ENCODE results near the gene APIP.

The APIP gene

GRCh38 chr11:34916015-34916842, at the start of gene APIP, which contains the start of gene PDHX:
Gene APIP (minus strand): TSS chr11:34916379. CDS start chr11:34916284, 95 bp downstream.
Gene PDHX (plus strand): TSS chr11:34916618. CDS start chr11:34916656, 38 bp downstream.
- peak; percentile 99 for DNase-seq

DNA sequence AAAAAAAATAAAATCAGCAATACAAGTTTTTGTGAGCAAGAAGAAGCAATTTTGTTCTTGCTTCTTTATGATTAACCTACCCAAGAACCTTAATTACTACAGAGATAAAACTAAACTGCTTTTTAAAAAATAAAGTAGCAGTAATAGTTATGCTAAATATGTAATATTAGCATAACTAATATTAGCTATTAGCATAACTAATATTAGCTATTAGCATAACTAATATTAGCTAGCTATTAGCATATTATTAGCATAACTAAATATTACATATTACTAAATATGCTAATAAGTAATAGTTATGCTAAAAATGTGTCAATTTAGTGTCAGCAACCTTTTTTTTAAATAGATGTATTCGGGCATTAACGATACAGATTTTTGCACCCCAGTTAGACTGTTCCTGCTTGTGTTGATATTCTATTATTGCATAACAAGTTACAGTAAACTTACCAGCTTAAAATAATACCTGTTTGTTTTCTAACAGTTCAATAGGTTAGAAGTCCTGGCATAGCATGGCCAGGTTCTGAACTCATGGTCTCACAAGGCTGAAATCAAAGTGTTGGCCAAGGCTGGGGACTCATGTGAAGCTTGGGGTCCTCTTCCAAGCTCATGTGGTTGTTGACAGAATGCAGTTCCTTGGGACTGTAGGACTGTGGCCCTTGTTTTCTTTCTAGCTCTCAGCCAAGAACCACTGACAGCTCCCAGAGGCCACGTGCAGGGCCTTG, 48.6 kb upstream of the APIP start:
- DNase-seq, result no peak

DNA sequence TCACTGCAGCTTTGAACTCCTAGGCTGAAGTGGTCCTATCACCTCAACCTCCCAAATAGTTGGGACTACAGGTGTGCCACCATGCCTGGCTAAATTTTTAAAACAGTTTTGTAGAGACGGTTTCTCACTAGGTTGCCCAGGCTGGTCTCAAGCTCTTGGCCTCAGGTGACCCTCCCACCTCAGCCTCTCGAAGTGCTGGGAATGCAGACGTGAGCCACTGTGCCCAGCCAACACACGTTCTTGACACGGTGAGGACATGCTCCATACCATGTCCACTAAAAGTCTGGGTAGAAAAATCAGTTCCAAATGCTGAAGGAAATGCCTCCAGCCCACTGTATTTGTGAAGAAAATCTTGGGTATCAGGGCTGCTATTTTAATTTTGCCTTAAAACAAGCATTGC, 47.2 kb upstream of the APIP start:
- no peak for DNase-seq

- no peak for DNase-seq
Observed at GRCh38 chr11:34962034-34962433, 45.9 kb upstream of the APIP start.

- DNase-seq, result no peak
Observed at GRCh38 chr11:34960277-34960676, 44.1 kb upstream of the APIP start.

- DNase-seq, result no peak
Observed at GRCh38 chr11:34959770-34960169, 43.6 kb upstream of the APIP start.

DNA sequence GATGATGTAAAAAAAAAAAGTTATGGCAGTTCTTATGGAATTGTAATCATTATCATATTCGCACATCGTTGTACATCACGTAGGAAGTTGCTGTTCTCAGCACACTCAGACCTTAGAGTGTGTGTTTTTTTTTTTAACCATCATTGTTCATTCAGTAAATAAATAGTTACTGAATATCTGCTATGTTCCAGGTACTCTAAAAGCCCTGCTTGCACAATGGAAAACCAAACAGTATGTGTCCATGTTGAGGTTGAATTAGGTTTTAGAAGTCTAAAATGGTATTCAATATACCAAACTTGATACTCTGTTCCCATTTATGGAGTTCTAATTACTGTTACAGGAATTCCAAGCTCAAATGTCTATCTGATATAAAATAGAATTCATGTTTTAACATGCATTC, 41.4 kb upstream of the APIP start:
- no peak for DNase-seq

DNA sequence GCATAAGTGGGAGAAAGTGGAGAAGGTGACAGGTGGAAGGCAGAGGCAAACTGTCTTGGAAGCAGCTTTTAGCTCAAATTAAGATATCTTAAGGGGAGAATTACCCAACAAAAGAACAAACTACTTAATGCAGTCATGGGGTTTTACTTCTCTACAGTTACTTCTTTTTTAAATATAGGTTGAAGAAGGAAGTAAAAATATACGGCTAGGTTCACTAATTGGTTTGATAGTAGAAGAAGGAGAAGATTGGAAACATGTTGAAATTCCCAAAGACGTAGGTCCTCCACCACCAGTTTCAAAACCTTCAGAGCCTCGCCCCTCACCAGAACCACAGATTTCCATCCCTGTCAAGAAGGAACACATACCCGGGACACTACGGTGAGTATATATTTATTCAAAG, 41.0 kb upstream of the APIP start:
- no peak for DNase-seq

GRCh38 chr11:34953955-34954354, 37.8 kb upstream of the APIP start:
- DNase-seq, result no peak

DNA sequence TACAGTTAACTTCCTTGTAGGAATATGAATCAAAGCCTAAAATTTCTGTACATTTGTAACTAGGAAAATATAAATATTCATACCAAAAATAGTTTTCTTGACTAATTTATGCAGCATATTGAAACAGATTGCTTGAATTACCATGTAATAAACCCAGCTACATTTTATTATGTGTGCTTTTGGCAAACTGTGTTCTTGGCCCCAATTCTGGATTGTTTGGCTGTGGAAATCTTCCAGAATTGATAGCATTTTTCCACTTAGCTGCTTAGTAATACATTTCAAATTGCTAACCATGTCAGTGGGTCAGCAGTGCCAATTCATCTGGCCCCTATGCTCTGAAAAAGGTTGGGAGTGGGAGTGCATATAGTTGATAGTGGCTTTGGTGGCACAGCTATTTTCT, 32.5 kb upstream of the APIP start:
- DNase-seq, result no peak

- no peak for DNase-seq
Observed at GRCh38 chr11:34944692-34945091, 28.5 kb upstream of the APIP start.

DNA sequence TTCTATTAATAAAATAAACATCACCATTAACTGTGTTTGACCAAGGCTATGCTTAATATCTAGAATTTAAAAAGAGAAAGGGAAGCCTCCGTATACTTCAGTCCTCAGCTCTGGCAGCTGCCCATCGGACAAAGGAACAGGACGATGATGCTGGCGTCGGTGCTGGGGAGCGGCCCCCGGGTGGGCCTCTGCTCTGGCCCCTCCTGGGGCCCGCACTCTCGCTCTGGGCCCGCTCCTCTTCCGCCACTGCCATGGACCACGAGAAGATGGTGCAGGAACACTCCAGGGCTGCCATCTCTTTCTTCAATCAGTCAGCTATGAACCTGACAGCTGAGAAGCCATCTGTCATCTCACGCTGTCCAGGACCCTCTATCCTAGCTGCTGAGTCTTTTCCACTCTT, 25.5 kb upstream of the APIP start:
- no peak for DNase-seq

- no peak for DNase-seq
Observed at GRCh38 chr11:34940026-34940677, 24.0 kb upstream of the APIP start.

DNA sequence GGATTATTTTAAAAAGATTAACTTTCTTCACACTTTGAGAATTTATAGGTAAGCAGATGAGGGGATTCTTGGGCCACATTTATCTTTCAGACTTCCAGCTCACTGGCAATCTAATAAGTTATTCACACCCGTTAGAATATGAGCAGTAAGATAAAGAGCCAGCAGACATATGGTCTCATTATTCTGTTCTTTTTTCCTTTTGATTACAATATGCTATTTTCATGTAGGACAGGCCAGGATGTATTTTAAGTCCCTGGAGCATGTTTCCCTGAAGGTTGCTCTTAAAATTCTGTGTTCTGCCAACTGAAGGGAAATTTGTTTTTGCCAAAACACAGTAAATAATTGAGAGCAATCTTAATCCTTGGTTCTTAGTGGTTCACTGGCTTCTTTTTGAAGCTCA, 22.4 kb upstream of the APIP start:
- no peak for DNase-seq

DNA sequence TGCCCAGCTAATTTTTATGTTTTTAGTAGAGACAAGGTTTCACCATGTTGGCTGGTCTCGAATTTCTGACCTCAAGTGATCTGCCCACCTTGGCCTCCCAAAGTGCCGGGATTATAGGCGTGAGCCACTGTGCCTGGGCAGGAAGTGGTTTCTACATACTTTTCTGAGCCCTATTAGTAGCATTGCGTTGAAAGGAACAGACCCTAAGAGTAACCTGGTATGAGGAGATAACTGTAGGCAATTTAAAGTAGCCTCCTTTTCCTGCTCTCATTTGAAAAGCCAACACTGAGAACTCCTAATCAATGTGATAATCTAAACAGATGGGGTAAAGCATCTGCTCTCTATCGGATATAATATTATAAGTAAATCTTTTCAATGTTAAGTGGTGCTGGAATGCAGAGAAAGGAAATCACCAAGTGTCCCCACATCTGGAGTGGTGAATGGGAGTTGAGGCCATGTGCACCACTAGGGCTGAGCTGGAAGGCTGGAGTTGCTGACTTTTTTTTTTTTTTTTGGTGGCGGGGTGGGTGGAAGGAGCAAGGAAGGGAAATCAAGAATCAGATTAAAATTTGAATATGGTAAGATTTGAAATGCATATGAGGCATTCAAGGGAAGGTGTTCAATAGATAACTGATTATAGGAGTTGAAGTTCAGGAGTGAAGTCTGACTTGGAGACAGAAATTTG, 20.9 kb upstream of the APIP start:
- no peak for DNase-seq

DNA sequence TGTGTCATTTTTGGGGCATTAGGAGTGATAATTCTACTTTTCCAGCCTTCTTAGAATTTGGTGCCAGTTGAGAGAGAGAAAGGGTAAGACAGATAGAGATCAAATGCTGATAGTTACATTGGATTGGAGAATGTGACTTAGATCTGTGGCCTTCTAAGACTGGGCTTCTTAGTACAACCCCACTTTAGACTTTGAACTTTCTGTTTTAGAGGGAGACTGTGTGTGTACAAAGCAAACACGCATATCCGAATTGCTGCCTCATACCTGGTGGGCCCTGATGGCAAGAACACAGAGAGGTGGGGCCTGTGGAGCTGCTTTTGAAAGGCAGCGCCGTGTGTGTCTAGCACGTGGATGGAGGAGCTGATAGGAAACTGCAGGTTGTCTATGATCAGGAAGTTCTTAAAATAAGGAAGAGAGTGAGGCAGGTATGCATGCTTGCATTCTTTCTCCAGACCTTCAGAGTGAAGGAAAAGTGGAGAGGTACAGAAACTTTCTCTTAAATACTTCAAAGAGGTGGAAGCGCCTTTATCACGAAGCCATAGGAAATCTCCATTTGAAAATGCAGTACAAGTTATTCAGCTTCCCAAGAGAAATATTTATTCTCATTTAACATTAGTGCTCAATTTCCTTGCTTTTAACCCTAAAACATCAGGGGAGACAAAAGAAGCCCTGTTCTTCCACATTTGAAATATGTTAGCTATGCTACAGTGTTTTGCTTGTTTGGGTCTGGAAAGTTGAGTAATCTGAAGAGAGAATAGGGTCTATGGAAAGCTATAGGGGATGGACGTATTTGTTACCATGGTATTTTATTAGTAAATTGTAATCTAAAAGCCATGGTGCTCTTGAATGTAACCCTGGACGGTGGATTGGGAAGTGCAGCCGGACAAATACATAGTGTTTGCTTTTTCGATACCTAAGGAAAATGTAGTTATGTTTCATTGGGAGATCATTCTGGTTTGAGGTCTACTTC, 13.9 kb upstream of the APIP start:
- DNase-seq, result no peak

- no peak for DNase-seq
Observed at GRCh38 chr11:34928960-34929680, 12.9 kb upstream of the APIP start.

DNA sequence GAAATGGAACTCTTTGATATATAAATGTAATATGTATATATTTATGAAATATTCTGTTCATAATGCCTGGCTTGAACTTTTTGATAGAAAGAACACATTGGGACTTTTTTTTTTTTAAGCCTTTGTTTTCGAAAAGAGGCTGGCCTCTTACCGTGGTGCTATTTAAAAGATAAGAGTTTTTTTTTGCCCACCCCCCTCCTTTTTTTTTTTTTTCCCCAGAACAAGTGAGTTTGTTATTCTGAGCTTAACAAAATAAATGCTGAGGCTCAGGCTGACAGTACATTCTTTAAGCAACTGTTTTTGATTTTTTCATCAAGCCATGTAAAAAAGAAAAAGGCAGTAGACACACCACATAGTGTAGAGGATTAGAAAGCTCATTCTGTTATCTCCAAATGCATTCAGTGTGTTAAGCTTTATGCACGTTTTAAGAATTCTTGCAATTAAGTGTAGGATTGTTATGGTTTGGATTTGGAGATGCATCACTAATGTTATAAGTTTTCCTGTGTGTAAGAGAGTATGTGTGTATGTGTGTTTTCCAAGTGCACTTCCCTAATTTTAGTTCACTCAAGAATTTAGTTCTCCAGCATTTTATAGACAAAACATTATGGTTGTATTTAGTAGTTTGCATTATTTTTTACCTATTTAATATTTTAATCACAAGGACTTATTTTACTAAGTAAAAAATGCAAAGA, 12.2 kb upstream of the APIP start:
- no peak for DNase-seq

DNA sequence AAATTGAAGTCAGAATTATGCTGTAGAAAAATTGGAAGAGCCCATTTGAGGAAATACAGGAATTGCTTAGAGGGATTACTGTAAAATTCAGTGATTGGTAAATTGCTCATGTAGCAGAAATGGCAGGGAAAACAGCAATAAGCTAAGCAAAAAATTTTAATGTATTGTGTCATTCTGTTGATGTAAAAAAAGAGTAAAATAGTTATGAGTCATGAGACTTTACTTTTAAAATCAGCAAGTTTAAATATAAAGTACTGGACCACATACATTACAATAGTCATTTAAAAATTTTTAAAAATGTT, 10.6 kb upstream of the APIP start:
- DNase-seq, result no peak

DNA sequence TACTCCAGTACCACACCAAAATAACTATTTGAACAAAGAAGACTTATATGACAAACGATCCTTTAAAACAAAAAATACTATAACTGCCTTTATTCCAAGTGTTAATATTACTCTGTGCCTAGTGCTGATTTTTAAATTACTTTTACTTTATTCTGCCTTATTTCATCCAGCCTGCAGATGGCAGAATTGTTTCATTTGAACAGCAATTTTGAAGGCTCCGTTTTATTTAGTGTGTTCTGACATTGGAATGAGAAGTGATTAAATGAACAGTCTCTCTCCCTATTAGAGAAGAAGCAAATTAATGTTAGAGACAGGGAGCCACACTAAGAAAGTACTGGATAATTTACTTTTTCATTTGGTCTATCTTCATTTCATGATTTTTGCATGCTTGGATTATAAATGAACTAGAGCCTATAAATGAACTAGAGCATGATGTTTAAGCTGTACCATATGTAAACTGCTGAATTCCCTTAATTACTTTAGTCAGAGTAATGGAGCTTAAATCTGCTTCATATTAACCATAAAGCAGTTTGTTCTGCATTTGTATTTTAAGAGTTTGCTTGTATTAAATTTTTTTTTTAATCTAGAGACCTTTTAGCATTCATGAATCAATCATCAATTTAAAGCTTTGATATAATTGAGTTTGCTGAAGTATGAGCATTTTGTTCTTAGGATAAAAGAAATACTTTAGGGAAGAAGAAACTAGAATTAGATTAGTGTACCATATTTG, 10.1 kb upstream of the APIP start:
- peak; percentile 56 for DNase-seq
